GM18520 (cell line): ENCODE results near the gene RPUSD4.

Experiments used
- ATAC-seq: cut with Tn5 transposase; IDR thresholded peaks from one replicate; pipeline ENCODE4 v1.9.1; 2021; ENCODE audit not compliant: unreplicated experiment

Gene RPUSD4

GRCh38 chr11:126185259-126186024 is 26.0 kb downstream of the RPUSD4 start:
- ATAC-seq: no peak

DNA sequence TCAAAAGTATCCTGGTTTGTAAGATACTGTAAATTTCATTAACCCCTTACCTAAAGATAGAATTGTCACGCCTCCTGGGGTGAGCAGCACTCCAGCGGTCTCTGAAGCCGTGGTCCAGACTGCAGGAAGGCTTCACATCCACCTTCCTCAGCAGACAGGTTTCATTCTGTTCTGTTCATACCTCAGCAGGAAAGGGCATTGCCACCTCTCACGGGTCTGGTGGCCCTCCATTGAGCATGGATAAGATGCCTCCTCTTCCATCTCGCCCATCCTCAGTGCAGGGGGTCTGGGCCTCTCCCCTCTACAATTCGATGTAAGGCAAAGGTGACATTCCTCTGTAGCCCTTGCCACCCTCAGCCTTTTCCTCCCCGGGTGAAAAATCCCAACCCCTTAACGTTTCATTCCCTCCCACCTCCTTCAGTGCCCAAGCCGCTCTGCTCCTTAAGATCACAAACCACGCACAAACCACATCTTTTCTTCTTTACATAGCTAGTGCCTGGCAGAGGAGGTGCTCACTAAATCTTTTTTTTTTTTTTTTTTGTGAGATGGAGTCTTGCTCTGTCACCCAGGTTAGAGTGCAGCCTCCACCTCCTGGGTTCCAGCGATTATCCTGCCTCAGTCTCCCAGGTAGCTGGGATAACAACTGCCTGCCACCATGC is 28.5 kb downstream of the RPUSD4 start:
- ATAC-seq: no peak

DNA sequence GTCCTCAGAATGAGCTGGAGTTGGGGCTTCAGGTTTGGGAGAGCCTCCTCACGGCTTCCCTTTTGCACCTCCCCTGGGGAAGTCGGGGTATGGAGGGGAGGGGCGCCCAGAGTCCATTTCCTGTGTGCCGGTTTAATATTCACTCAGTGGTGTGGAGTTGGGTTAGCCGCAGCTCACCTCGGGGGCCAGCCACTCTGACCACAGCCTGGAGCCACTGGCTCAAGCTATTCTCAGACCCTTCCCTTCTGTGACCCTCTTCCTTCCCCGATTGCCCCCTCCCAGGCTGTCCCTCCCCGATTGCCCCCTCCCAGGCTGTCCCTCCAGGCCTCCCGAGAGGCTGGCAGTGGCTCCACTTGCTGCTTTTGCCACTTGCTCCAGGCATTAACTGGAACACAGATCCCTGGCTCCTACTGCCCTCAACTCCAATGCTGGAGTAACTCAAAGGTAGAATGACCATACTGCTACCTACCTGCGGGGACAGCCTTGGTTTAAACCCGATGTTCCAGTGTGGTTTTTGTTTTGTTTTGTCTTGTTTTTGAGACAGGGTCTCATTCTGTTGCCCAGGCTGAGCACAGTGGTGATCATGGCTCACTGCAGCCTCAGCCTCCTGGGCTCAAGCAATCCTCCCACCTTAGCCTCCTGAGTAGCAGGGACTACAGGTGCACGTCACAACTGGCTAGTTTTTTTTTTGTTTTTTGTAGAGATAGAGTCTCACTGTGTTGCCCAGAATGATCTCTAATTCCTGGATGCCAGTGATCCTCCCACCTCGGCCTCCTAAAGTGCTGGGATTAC is 29.3 kb downstream of the RPUSD4 start:
- no peak for ATAC-seq

DNA sequence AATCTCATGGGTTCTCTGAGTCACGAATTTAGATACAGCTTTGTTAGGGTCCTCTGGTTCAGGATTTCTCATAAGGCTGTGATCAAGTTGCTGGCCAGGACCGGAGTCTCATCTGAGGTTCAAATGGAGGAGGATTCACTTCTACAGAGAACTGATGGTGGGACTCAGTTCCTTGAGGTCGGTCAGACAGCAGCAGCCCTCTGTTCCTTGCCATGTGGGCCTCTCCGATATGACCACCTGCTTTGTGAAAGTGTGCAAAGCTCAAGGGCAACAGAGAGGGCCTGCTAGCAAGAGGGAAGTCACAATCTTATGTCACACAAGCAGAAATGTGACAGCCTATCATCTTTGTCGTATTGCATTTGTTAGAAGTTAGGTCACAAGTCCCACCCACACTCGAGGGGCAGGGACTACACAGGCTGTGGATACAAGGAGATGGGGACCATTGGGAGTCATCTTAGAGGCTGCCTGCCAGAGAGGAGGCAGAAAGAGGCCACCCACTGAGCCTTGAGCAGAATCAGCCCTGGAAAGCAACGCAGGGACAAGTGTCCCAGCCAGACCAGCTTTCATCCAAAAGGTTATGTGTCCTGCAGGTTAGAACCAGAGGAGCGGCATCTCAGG is 34.5 kb downstream of the RPUSD4 start:
- ATAC-seq: no peak

GRCh38 chr11:126175393-126175792 is 36.1 kb downstream of the RPUSD4 start:
- no peak for ATAC-seq

DNA sequence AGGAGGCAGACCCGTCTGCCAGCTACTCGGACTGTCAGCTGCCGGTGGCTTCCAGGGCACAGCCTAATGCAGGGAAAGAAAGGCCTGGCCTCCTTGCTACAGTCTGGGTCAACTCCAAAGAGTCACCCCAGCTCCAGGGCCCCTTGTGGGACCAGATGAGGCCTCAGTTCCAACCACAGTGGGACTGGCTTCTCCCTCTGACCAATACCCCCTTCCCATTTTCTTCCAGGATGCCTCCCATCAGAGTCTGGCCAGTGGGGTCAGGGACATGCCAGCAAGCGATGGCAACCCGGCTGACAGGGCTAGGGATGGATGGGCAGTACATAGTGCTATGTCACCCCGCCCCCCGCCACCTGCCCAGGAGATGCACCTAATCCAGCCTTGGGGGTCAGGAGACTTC is 36.6 kb downstream of the RPUSD4 start:
- ATAC-seq: no peak

DNA sequence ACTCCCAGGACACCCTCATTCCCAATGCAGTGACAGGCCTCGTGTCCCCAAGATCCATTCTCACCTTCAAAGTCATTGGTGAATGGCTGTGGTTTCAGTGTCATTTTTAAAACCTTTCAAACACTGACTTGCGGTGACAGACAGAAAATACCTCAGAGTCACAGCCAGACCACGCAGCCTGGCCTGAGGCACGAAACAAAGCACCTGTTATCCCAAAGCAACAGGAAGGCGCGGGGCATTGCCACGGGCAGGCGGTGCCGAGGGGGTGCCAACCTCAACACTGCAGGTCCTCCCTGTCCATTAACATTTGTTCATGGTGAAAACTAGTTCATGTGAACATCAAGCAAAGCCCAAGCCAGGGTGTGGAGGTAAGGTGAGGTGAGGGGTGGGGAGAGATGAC is 38.2 kb downstream of the RPUSD4 start:
- ATAC-seq: no peak

- no peak for ATAC-seq
Measured at GRCh38 chr11:126172596-126173038, 38.8 kb downstream of the RPUSD4 start.

- no peak for ATAC-seq
Measured at GRCh38 chr11:126169291-126169690, 42.2 kb downstream of the RPUSD4 start.

DNA sequence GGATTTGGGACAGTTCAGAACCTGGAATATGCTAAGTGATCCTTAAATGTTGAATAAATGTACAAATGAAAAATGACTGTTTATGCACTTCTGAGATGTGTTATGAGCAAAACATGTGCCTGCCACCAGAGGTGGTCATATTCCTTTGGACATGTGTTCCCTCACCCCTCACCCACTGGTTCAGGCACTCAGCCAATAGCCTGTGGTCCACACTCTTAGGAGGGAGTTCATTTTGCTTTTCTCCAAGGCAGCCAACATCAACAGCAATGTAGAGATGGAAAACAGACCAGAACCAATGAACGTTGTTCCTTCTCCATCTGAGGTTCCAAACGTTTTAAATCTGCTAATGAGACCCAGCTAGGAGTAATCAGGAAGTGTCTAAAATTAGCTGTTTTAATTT is 44.0 kb downstream of the RPUSD4 start:
- no peak for ATAC-seq

DNA sequence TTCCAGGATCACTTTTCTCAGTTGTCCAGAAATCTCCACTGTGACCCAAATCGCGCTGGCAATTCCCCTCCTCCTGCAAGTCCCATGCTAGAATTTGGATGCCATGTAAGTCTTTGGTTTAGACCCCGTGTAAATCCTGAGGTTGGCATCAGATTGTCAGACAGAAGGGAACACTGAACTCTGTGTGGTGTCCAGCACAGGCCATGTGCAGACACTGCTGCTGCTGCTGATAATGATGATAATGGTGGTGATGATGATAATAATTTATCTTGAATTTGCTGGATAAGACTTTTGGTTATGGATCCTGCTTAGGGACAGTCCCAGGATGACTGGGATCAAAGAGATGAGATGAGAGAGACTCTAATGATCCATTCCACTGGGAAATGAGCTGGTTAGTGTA is 45.0 kb downstream of the RPUSD4 start:
- ATAC-seq: no peak

DNA sequence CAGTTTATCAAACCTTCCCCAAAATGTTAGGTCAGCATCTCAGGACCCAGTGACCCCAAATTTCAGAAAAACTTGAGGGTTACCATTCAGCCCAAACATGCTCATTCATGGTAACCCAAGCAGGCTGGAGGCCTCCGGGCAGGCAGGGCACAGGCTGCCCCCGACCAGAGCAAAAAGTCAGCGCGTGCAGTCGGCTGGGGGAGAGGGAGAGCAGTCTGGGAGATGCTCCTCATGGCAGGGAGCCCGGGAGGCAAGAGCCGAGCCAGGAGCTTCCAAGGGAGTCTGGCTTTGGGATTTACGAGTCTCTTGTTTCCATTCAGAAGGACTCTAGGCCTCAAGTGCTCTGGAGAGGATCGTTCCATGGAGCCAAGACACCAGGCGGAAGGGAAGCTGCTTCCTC is 45.7 kb downstream of the RPUSD4 start:
- ATAC-seq: no peak

DNA sequence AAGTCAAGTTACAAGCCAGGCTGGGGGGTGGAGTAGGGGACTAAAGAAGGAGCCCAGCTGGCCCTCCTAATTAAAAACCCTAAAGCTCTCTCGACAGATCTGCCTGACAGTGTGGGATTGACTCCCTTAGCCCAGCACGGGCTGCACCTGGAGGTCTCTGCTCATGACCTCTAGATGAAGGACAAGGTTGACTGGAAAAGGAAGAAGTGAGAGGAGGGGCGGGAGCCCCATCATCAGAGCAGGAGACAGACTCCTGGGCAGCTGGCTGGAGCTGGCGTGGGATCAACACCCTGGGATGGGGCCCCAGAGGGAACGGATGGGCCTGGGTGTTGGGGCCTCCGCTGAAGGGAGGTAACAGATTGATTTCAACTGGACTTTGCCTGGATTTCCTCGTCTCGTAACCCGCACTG is 46.1 kb downstream of the RPUSD4 start:
- no peak for ATAC-seq

DNA sequence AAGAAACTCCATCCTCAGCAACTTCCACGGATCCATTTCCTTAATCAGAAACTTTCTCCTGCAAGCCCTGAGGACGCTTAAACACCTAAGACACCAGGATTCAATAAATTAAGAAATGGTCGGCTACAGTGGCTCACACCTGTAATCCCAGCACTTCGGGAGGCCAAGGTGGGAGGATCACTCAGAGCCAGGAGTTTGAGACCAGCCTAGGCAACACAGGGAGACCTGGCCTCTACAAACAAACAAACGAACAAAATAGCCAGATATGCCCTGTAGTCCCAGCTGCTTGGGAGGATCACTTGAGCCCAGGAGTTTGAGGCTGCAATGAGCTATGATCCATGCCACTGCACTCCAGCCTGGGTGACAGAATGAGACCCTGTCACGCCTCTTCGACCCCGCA is 46.7 kb downstream of the RPUSD4 start:
- ATAC-seq: no peak

DNA sequence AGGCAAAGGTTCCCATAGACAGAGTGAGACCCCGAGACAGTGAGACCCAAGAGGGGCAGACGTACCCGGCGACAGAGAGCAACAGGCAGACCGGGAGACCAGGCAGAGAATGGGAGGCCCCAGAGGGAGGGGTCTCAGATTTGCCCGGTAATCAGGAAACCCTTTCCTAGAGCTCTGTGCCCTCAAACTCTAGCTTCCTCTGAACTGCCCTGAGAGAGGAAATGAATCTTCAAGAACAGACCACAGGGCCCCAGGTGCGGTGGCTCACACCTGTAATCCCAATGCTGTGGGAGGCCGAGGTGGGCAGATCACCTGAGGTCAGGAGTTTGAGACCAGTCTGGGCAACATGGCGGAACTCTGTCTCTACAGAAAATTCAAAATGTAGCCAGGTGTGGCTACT is 47.7 kb downstream of the RPUSD4 start:
- ATAC-seq: no peak

GRCh38 chr11:126163074-126163700 is 48.3 kb downstream of the RPUSD4 start:
- ATAC-seq: no peak

GRCh38 chr11:126162306-126163030 is 49.0 kb downstream of the RPUSD4 start:
- ATAC-seq: no peak

GRCh38 chr11:126161023-126161391 is 50.4 kb downstream of the RPUSD4 start:
- ATAC-seq: no peak

- ATAC-seq: no peak
Measured at GRCh38 chr11:126160345-126161022, 51.0 kb downstream of the RPUSD4 start.
